H9 (cell line): ENCODE data around the gene SLC9B1. TPM values are rescaled to one million over a fixed set of nuclear protein-coding genes. Genes with fewer than 3 reads are reported as not detected.

ENCODE experiments used
- DNase-seq: peaks from one replicate; pipeline ENCODE4 v3.0.0-alpha.2; 2017
- H2AFZ ChIP-seq: one replicate; pipeline ENCODE4 v1.6.1; 2013; ENCODE audit warnings: mild to moderate bottlenecking, low read length, control low read depth, moderate library complexity
- H2AK5ac ChIP-seq: 2 replicates; pipeline ENCODE4 v1.6.1; 2013; ENCODE audit warnings: low read length, control low read depth, mixed read lengths; ENCODE audit not compliant: insufficient read length
- H2BK120ac ChIP-seq: one replicate; pipeline ENCODE4 v1.6.1; 2013; ENCODE audit warnings: low read depth, mild to moderate bottlenecking, low read length, control low read depth, inconsistent platforms; ENCODE audit not compliant: poor library complexity, severe bottlenecking
- H2BK12ac ChIP-seq: 2 replicates; pipeline ENCODE4 v1.6.1; 2013; ENCODE audit warnings: low read length, control low read depth, mixed read lengths, low read depth; ENCODE audit not compliant: insufficient read length
- H2BK15ac ChIP-seq: 2 replicates; pipeline ENCODE4 v1.6.1; 2013; ENCODE audit warnings: low read depth, low read length, control low read depth
- H2BK20ac ChIP-seq: one replicate; pipeline ENCODE4 v1.6.1; 2013; ENCODE audit warnings: low read depth, mild to moderate bottlenecking, low read length, control low read depth, inconsistent platforms; ENCODE audit not compliant: poor library complexity, severe bottlenecking
- H2BK5ac ChIP-seq: 2 replicates; pipeline ENCODE4 v1.6.1; 2013; ENCODE audit warnings: low read length, control low read depth, mixed read lengths; ENCODE audit not compliant: insufficient read length
- H3K14ac ChIP-seq: 2 replicates; pipeline ENCODE4 v1.6.1; 2013; ENCODE audit warnings: low read length, control low read depth; ENCODE audit not compliant: insufficient read depth
- H3K18ac ChIP-seq: 2 replicates; pipeline ENCODE4 v1.6.1; 2013; ENCODE audit warnings: low read depth, mild to moderate bottlenecking, mixed read lengths, low read length, control low read depth; ENCODE audit not compliant: insufficient read length
- H3K23ac ChIP-seq: 2 replicates; pipeline ENCODE4 v1.6.1; 2013; ENCODE audit warnings: low read length, control low read depth, mixed read lengths, low read depth; ENCODE audit not compliant: insufficient read length
- H3K23me2 ChIP-seq: 2 replicates; pipeline ENCODE4 v1.6.1; 2013; ENCODE audit warnings: low read depth, mild to moderate bottlenecking, mixed read lengths, low read length, control low read depth; ENCODE audit not compliant: insufficient read length, poor library complexity, severe bottlenecking
- H3K27ac ChIP-seq: 2 replicates; pipeline ENCODE4 v1.5.1; 2013; ENCODE audit warnings: low read length, control low read depth, mixed read lengths, low read depth; ENCODE audit not compliant: insufficient read length
- H3K27me3 ChIP-seq: 2 replicates; pipeline ENCODE4 v1.6.1; 2013; ENCODE audit warnings: low read length, control low read depth, inconsistent platforms; ENCODE audit not compliant: insufficient read depth
- H3K4ac ChIP-seq: 2 replicates; pipeline ENCODE4 v1.6.1; 2013; ENCODE audit warnings: low read depth, mild to moderate bottlenecking, control low read depth, inconsistent platforms, low read length, moderate library complexity
- H3K4me1 ChIP-seq: 2 replicates; pipeline ENCODE4 v1.6.1; 2013; ENCODE audit warnings: low read length, control low read depth, inconsistent platforms; ENCODE audit not compliant: insufficient read depth
- H3K4me2 ChIP-seq: 2 replicates; pipeline ENCODE4 v1.6.1; 2013; ENCODE audit warnings: low read length, control low read depth, mixed read lengths; ENCODE audit not compliant: insufficient read length, insufficient read depth
- H3K56ac ChIP-seq: 2 replicates; pipeline ENCODE4 v1.6.1; 2013; ENCODE audit warnings: low read depth, mild to moderate bottlenecking, mixed read lengths, low read length, control low read depth; ENCODE audit not compliant: insufficient read length
- H3K79me1 ChIP-seq: 2 replicates; pipeline ENCODE4 v1.6.1; 2013; ENCODE audit warnings: low read depth, mild to moderate bottlenecking, moderate library complexity, low read length, control low read depth, inconsistent platforms; ENCODE audit not compliant: insufficient read depth, poor library complexity, severe bottlenecking
- H3K79me2 ChIP-seq: 2 replicates; pipeline ENCODE4 v1.6.1; 2013; ENCODE audit warnings: low read length, control low read depth, inconsistent platforms; ENCODE audit not compliant: insufficient read depth
- H3K9ac ChIP-seq: 2 replicates; pipeline ENCODE4 v1.6.1; 2013; ENCODE audit warnings: low read length, control low read depth, mixed read lengths; ENCODE audit not compliant: insufficient read length; ENCODE audit errors: extremely low read depth
- H3K9me3 ChIP-seq: one replicate; pipeline ENCODE4 v1.6.1; 2013; ENCODE audit warnings: low read depth, low read length, inconsistent platforms; ENCODE audit not compliant: control insufficient read depth
- H3T11ph ChIP-seq: one replicate; pipeline ENCODE4 v1.6.1; 2013; ENCODE audit warnings: mild to moderate bottlenecking, low read length, control low read depth, inconsistent platforms
- H4K20me1 ChIP-seq: one replicate; pipeline ENCODE4 v1.6.1; 2013; ENCODE audit not compliant: control insufficient read depth, insufficient read length, insufficient read depth
- H4K5ac ChIP-seq: 2 replicates; pipeline ENCODE4 v1.6.1; 2013; ENCODE audit warnings: low read depth, mild to moderate bottlenecking, mixed read lengths, low read length, control low read depth; ENCODE audit not compliant: insufficient read length
- H4K8ac ChIP-seq: replicated peaks from 2 replicates; pipeline ENCODE4 v1.6.1; 2013; ENCODE audit warnings: low read length, control low read depth, mixed read lengths, low read depth; ENCODE audit not compliant: insufficient read length
- H4K91ac ChIP-seq: 2 replicates; pipeline ENCODE4 v1.6.1; 2013; ENCODE audit warnings: low read depth, mild to moderate bottlenecking, moderate library complexity, mixed read lengths, low read length, control low read depth; ENCODE audit not compliant: insufficient read length
- H3K27ac Mint-ChIP-seq, 3 experiments: 2 replicates in 2 of 3; 3 replicates in 1 of 3; pipeline ENCODE4 v1.8.0; 2020 to 2021; ENCODE audit warnings: mixed read lengths in 3 of 3, mild to moderate bottlenecking in 1 of 3, moderate library complexity in 1 of 3
- H3K27me3 Mint-ChIP-seq: 2 replicates; pipeline ENCODE4 v1.8.0; 2021; ENCODE audit warnings: low read depth, mild to moderate bottlenecking, moderate library complexity, mixed read lengths
- H3K36me3 Mint-ChIP-seq, 3 experiments: 2 replicates in 2 of 3; 3 replicates in 1 of 3; pipeline ENCODE4 v1.8.0; 2020 to 2021; ENCODE audit warnings: low read depth in 3 of 3, mixed read lengths in 3 of 3; ENCODE audit not compliant: insufficient read depth in 1 of 3
- H3K4me1 Mint-ChIP-seq, 2 experiments: 2 replicates each; pipeline ENCODE4 v1.8.0; 2020; ENCODE audit warnings: mixed read lengths in 2 of 2
- H3K4me3 Mint-ChIP-seq, 2 experiments: 2 replicates in 1 of 2; 3 replicates in 1 of 2; pipeline ENCODE4 v1.8.0; 2020 to 2021; ENCODE audit warnings: mild to moderate bottlenecking in 2 of 2, mixed read lengths in 2 of 2, moderate library complexity in 1 of 2
- H3K9me3 Mint-ChIP-seq, 2 experiments: 2 replicates in 1 of 2; 3 replicates in 1 of 2; pipeline ENCODE4 v1.8.0; 2020; ENCODE audit warnings: mild to moderate bottlenecking in 2 of 2, mixed read lengths in 2 of 2, moderate library complexity in 1 of 2
- CTCF ChIP-seq: fragments of 200-600 bp; sonication (generic); conservative IDR thresholded peaks from 3 replicates; pipeline ENCODE4 v1.8.0; 2021; ENCODE audit warnings: antibody characterized with exemption, mild to moderate bottlenecking
- WGBS: extraction: QIAGEN DNeasy Blood & Tissue Kit; methylation state at CpG from one replicate; pipeline ENCODE4 v1.1.7; 2013; ENCODE audit warnings: missing lambda C conversion rate, low lambda C conversion rate, mixed read lengths; ENCODE audit not compliant: insufficient read length; ENCODE audit errors: extremely low coverage; 5-methylcytosine and 5-hydroxymethylcytosine counted together
- total RNA-seq: library from RNA; stranded (reverse); gene quantifications from 2 replicates; pipeline ENCODE4 v1.2.1, GENCODE V29; 2021

The SLC9B1 gene
- total RNA-seq, 1 experiment from 2014 or later, result 0.59 TPM

- H2BK20ac ChIP-seq, result no peak overlapping the region
- no peaks in the 10 kb centered on the region for H3K27me3 ChIP-seq
- H3K4ac ChIP-seq, result no peak overlapping the region
- H3K23ac ChIP-seq, result no peak overlapping the region
- H3K14ac ChIP-seq, result no peak overlapping the region
- no peak overlapping the region for H2BK5ac ChIP-seq
- H4K5ac ChIP-seq, result no peak overlapping the region
- no peak overlapping the region for H3K18ac ChIP-seq
- no peak overlapping the region for H2AK5ac ChIP-seq
- no peak overlapping the region for H4K91ac ChIP-seq
- H3K36me3 Mint-ChIP-seq, result peaks cover 0 to 14% (median 4%) of the 10 kb centered on the region in 3 experiments; a peak in 2 of 7 replicates
- no peak overlapping the region for H3K4me3 Mint-ChIP-seq
- no peak for DNase-seq
- no peaks in the 10 kb centered on the region for H4K20me1 ChIP-seq
- H3K27me3 Mint-ChIP-seq, result no peaks in the 10 kb centered on the region
- H4K8ac ChIP-seq, result no peak overlapping the region
- no peaks in the 10 kb centered on the region for H3K23me2 ChIP-seq
- no peak overlapping the region for H3K27ac ChIP-seq
- H3T11ph ChIP-seq, result no peak overlapping the region
- H2BK120ac ChIP-seq, result no peak overlapping the region
- no peak for TF ChIP-seq CTCF
- H3K79me2 ChIP-seq, result no peaks in the 10 kb centered on the region
- H2BK15ac ChIP-seq, result no peak overlapping the region
- no CpG with 5 or more reads among the region's 3 CpGs for WGBS
- H2BK12ac ChIP-seq, result no peak overlapping the region
- no peaks in the 10 kb centered on the region for H3K4me1 ChIP-seq
- H2AFZ ChIP-seq, result no peak overlapping the region
- H3K56ac ChIP-seq, result no peak overlapping the region
- no peak overlapping the region for H3K9ac ChIP-seq
- H3K27ac Mint-ChIP-seq, result no peak overlapping the region
- H3K4me2 ChIP-seq, result no peak overlapping the region
- no peaks in the 10 kb centered on the region for H3K79me1 ChIP-seq
- H3K9me3 ChIP-seq, result no peaks in the 10 kb centered on the region
- peaks cover 5 to 10% of the 10 kb centered on the region in 2 experiments; a peak in 4 of 5 replicates for H3K9me3 Mint-ChIP-seq
- no peaks in the 10 kb centered on the region for H3K4me1 Mint-ChIP-seq
Observed at GRCh38 chr4:102959496-102959895, 60.0 kb downstream of the SLC9B1 start.
